Cerebellar cortex (tissue), 1 donor: ENCODE data around the gene PRKCH.
"Not testable (repeated sequence)": the region's sequence is repeated elsewhere in the genome, so short reads cannot be mapped to it uniquely, and the experiment has no call there.

Source experiments
- DNase-seq: peaks from one replicate; pipeline ENCODE4 v3.0.0-alpha.2; 2015; ENCODE audit warnings: low spot score

PRKCH gene

GRCh38 chr14:61395115-61395725, 73.8 kb downstream of the PRKCH start:
- DNase-seq, result no peak

- no peak for DNase-seq
Measured at GRCh38 chr14:61396279-61396678, 74.9 kb downstream of the PRKCH start.

DNA sequence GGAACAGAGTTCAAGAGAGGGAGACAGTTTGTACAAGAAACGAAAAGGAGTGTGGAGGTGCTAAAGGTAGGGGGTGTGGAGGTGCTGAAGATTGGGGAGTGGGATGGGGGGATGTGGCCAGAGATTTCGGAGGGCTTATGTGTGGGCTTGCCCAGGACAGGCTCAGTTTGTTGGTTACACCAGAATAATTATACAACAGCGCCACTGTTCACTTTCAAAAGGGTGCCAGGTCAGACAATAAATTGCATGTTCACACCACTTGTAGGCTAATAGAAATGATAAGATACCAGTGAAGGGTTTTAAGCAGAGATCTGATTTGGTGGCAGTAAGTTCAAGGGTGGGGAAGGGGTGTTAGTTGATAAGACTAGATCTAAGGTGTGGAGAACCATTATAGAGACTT, 75.3 kb downstream of the PRKCH start:
- no peak for DNase-seq

DNA sequence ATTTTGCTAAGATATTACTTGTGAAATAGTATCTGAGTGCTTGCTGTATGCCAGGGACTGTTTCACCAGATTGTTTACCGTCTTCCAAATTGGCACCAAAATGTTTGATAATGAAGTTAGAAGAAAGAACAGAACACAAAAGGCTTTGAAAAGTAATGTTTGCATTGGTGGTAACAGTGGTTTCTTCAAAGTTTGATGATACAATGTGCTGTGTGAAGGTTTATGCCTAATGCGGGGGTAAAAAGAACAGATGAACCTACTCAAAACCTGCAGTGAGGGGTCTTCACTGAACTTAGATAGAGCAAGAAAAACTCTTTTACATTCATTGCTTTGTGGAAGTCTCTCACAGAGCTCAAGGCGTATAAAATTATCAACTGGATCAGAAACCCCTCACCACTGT, 76.2 kb downstream of the PRKCH start:
- DNase-seq, result no peak

DNA sequence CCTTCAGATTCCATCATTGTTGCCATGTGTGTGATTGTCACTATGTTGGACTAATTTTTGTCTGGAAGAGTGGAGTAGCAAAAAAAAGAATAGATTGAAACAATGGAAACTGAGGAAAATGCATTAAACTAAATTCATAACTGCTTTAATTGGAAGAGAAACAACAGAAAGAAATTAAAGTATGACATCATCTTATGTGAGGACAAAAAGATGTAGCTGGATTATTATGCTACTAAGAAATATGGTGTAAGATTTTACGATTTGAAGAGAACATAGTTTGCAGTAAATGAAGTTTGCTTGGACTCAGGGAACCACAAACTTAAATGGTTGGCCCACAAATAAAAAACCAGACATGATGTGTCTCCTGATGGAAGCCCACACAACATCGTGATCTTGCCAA, 76.8 kb downstream of the PRKCH start:
- DNase-seq, result no peak

DNA sequence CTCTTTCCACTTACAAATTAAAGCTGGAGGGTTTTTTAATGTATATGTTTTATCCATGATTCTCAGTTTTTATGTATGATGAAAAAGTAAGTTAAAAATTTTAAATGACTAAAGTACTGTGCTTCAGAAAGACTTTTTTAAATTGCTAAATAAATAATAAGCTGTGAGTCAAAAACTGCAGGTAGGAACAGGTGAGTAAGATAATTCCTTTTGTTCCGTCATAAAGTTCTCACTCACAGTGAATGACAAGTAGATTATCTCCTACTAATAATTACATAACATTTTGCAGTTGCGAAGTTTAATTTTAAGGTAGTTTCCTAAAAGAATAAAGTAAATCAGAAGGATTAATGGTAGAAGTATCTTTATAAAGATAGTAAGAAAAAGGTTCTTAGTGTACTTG, 78.0 kb downstream of the PRKCH start:
- no peak for DNase-seq

- no peak for DNase-seq
Measured at GRCh38 chr14:61401461-61401860, 80.1 kb downstream of the PRKCH start.

DNA sequence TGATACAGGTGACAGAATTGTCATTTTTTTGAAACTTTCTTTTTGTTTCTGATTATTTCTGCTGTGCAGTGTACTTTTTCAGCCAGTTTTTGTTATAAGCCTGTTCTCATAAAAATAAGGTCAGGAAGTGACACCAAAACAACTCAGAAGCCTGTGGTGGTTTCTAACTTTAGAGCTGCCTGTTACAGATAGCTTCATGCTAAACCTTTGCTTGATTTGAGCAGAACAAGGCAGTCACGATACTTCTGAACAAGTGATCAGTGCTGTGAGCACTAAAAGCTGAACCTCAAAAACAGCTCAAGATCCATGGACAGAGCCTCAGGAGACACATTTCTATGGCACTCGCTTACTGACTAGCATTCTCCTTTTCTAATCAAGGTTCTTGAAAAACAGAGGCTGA, 82.0 kb downstream of the PRKCH start:
- no peak for DNase-seq

- DNase-seq, result no peak
Measured at GRCh38 chr14:61404637-61405036, 83.3 kb downstream of the PRKCH start.

- no peak for DNase-seq
Measured at GRCh38 chr14:61406198-61406597, 84.8 kb downstream of the PRKCH start.

- no peak for DNase-seq
Measured at GRCh38 chr14:61406675-61407074, 85.3 kb downstream of the PRKCH start.

GRCh38 chr14:61408498-61408897, 87.1 kb downstream of the PRKCH start:
- DNase-seq, result no peak

- DNase-seq, result no peak
Measured at GRCh38 chr14:61409782-61410181, 88.4 kb downstream of the PRKCH start.

DNA sequence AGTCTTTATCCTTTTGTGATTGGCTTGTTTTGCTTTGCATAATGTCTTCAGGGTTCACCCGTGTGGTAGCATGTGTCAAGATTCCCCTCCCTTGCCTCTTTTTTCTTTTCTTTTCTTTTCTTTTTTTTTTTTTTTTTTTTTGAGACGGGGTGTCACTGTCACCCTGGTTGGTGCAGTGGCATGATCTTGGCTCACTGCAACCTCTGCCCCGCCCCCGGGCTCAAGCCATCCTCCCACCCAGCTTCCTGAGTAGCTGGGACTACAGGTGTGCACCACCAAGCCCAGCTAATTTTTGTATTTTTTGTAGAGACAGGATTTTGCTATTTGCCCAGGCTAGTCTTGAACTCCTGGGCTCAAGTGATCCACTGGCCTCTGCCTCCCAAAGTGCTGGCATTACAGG, 94.6 kb downstream of the PRKCH start:
- not testable (repeated sequence) for DNase-seq

- no peak for DNase-seq
Measured at GRCh38 chr14:61416591-61416990, 95.2 kb downstream of the PRKCH start.

GRCh38 chr14:61417141-61417540, 95.8 kb downstream of the PRKCH start:
- no peak for DNase-seq

GRCh38 chr14:61417883-61418455, 96.6 kb downstream of the PRKCH start:
- DNase-seq, result no peak

DNA sequence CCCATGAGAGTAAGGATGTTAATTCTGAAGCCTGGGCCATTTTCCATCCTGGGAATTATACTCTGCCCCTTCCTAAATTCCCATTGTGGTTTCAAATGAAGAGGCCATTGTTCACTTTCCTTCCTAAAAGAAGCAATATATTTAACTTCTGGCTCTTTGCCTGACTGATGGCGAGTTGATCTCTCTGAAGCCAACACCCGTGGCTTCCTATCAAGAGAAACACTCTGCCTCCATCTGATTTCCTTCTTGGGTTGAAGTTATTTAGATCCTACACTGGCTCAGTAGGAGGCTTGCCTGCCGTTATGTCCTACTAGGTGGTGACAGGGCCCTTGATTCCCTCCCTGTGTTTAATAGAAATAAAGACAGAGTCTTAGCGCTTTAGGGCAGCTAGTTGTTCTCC, 97.4 kb downstream of the PRKCH start:
- DNase-seq, result no peak

GRCh38 chr14:61419201-61419600, 97.8 kb downstream of the PRKCH start:
- DNase-seq, result no peak

- no peak for DNase-seq
Measured at GRCh38 chr14:61420326-61420725, 98.9 kb downstream of the PRKCH start.

GRCh38 chr14:61421212-61421923, 100.0 kb downstream of the PRKCH start:
- no peak for DNase-seq

DNA sequence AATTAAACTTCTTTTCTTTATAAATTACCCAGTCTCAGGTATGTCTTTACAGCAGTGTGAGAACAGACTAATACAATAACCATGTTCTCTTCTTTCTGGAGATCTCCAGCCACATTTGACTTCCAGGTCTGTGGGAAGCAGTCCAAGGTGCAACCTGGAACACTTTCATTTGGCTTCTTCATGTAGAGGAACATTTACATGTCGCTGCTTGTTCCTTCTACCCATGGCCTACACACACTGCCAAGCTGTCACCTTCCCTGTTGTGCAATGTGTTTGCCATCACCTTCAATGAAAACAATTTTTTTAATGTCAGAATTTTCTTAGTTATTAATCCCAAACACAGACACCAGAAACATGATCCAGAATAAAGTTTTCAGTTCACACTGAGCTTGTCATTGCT, 104.7 kb downstream of the PRKCH start:
- no peak for DNase-seq

GRCh38 chr14:61428261-61428660, 106.9 kb downstream of the PRKCH start:
- DNase-seq, result no peak

DNA sequence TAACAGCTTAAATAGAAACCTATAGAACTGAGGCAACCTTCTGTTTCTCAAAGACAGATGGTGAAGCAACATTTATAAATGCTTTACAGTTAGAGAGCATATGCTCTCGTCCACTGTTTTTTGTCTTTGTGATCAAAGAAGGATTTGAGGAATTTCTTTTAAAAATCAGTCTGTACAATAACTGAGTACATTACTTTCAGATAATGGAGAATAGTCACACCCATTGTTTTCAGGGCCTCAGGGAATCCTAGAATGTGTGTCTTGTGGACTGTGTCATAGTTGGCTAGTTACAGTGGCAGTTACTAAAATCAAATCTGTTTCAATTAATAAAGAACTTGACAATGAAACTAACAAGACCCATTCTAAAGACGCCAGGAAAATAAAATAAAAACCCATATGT, 107.9 kb downstream of the PRKCH start:
- no peak for DNase-seq
